ENCODE data around the gene CRYBG2. TPM values are rescaled to one million over a fixed set of nuclear protein-coding genes. Genes with fewer than 3 reads are reported as not detected.

The CRYBG2 gene
- total and polyA plus RNA-seq, 10 of the 15 experiments (the other 5 are each of a cell fraction or from before 2014, with no cell fraction given) = 0.03 to 1.2 (median 0.11) TPM; not detected in 4

GRCh38 chr1:26378879-26379251, 24.9 kb upstream of the CRYBG2 start:
- ATAC-seq (no peak), FAIRE-seq (no peak), DNase-seq (ENCODE audit: low read depth, low spot score) (no peak)
- no peak overlapping the region for H3K4me3 ChIP-seq
- WGBS (ENCODE audit: insufficient coverage, insufficient replicate concordance, low lambda C conversion rate, missing lambda C conversion rate) = 81% methylated on average over 3 of the region's 3 CpGs
- H4K20me1 ChIP-seq (ENCODE audit: control insufficient read depth, insufficient read depth) = no peaks in the 10 kb centered on the region
- no peaks in the 10 kb centered on the region for H3K36me3 ChIP-seq (ENCODE audit: control insufficient read depth in 2 of 2, insufficient read depth in 2 of 2, low read length in 1 of 2)
- no peak overlapping the region for H2AFZ ChIP-seq (ENCODE audit: control insufficient read depth, low read depth, low read length)
- H3K9me3 ChIP-seq (replicated peaks; ENCODE audit: control insufficient read depth, insufficient read depth, low read length) = no peaks in the 10 kb centered on the region
- H3K9ac ChIP-seq (ENCODE audit: control insufficient read depth, insufficient read depth, low read length) = no peak overlapping the region
- peak overlapping the region; percentile 82; the same call in 1 of the 2 replicates for H3K4me2 ChIP-seq (ENCODE audit: control insufficient read depth, insufficient read depth)
- SMC1A ChIA-PET (ENCODE audit: uncharacterized antibody, unreplicated experiment) = interaction anchor here (0.8 to 2.1 kb wide), 9 partner anchors 9 to 253 kb away, joined by 3 to 13 read pairs (median 4); no protein-coding TSS in a partner anchor
- no peaks in the 10 kb centered on the region for H3K27me3 ChIP-seq (replicated peaks in 1 of 2; ENCODE audit: control insufficient read depth in 2 of 2, insufficient read depth in 2 of 2, low read length in 1 of 2)
- RAD21 ChIA-PET (ENCODE audit: unreplicated experiment) = interaction anchor here (0.6 to 2.3 kb wide), 9 partner anchors 12 to 209 kb away, joined by 3 to 24 read pairs (median 5); partner anchors contain the start of genes CD52, SH3BGRL3 and ZNF593
- peaks cover 18% of the 10 kb centered on the region for H3K4me1 ChIP-seq (ENCODE audit: control insufficient read depth, insufficient read depth, low read length)
- no peak overlapping the region for H3K27ac ChIP-seq (ENCODE audit: control insufficient read depth, insufficient read depth)
- H3K79me2 ChIP-seq (ENCODE audit: control insufficient read depth, insufficient read depth, low read length) = no peaks in the 10 kb centered on the region
- in situ Hi-C loops (cut with MboI) = no loop called here
- CTCF ChIA-PET = interaction anchor here (1.0 to 5.4 kb wide), 11 partner anchors 9 to 410 kb away, joined by 3 to 31 read pairs (median 9); no protein-coding TSS in a partner anchor
- no TSS peak for BruUV-seq (replicated peaks)
- POLR2A ChIA-PET = interaction anchor here (1.1 to 2.1 kb wide), 3 partner anchors 90 to 99 kb away, joined by 5 to 7 read pairs (median 5); partner anchors contain the start of gene SH3BGRL3
- intact Hi-C loops (cut with micrococcal nuclease; ENCODE audit: unreplicated experiment) = no loop called here
- TF ChIP-seq SUZ12 (IDR thresholded peaks at IDR 0.05; ENCODE audit: unreplicated experiment) (no peak), FOS (IDR thresholded peaks at IDR 0.05; ENCODE audit: borderline replicate concordance, extremely low read depth, insufficient read length) (no peak), CBX3 (IDR thresholded peaks at IDR 0.05; ENCODE audit: borderline replicate concordance, low read depth) (no peak), POU2F2 (IDR thresholded peaks at IDR 0.05; ENCODE audit: borderline replicate concordance, low read depth, low read length) (no peak), SREBF1 (IDR thresholded peaks at IDR 0.05; ENCODE audit: low read length) (no peak), RBBP5 (conservative IDR thresholded peaks at IDR 0.05) (no peak), MEF2B (IDR thresholded peaks at IDR 0.05; ENCODE audit: partially characterized antibody, poor library complexity, severe bottlenecking) (no peak), CBX5 (IDR thresholded peaks at IDR 0.05; ENCODE audit: low read depth) (no peak), IKZF1 (conservative IDR thresholded peaks at IDR 0.05) (no peak), NR2C2 (IDR thresholded peaks at IDR 0.05; ENCODE audit: borderline replicate concordance, control insufficient read depth, insufficient read length, low read depth) (no peak), JUND (IDR thresholded peaks at IDR 0.05; ENCODE audit: low read depth, low read length) (no peak), CEBPB (IDR thresholded peaks at IDR 0.05; ENCODE audit: borderline replicate concordance in 1 of 2, low read depth in 2 of 2, low read length in 2 of 2) (no peak), NKRF (conservative IDR thresholded peaks at IDR 0.05) (no peak)

All from GM12878 (cell line).